ENCODE measurements around the gene HSP90AB1. TPM values are rescaled to one million over a fixed set of nuclear protein-coding genes. Genes with fewer than 3 reads are reported as not detected.

The HSP90AB1 gene
- total RNA-seq, 1 experiment from 2014 or later = 1,986 TPM

- H3K27me3 ChIP-seq (ENCODE audit: insufficient read depth, low read length) = no peaks in the 10 kb centered on the region
- H3K79me2 ChIP-seq (ENCODE audit: insufficient read depth, low read length) = no peaks in the 10 kb centered on the region
- DNase-seq = no peak
- no peak overlapping the region for H3K4me2 ChIP-seq (ENCODE audit: insufficient read depth, insufficient read length, low read length)
- no peaks in the 10 kb centered on the region for H3K9me3 Mint-ChIP-seq
- no peaks in the 10 kb centered on the region for H3K23me2 ChIP-seq (ENCODE audit: insufficient read length, low read depth, low read length, poor library complexity, severe bottlenecking)
- no peak overlapping the region for H3K27ac ChIP-seq (ENCODE audit: insufficient read length, low read depth, low read length)
- H3K4me1 Mint-ChIP-seq = peaks cover 5% of the 10 kb centered on the region in 2 experiments
- no peak overlapping the region for H3K4me3 Mint-ChIP-seq
- peaks cover 3% of the 10 kb centered on the region for H4K20me1 ChIP-seq (ENCODE audit: control insufficient read depth, insufficient read depth, insufficient read length)
- no peak overlapping the region for H2BK12ac ChIP-seq (ENCODE audit: insufficient read length, low read depth, low read length)
- H3K27ac Mint-ChIP-seq = peak overlapping the region in 2 of 3 experiments; percentile 4 to 22; a peak in 2 of 7 replicates
- no peak overlapping the region for H3K18ac ChIP-seq (ENCODE audit: insufficient read length, low read depth, low read length)
- no CpG with 5 or more reads among the region's 7 CpGs for WGBS (ENCODE audit: extremely low coverage, insufficient read length, low lambda C conversion rate)
- H3K4ac ChIP-seq (ENCODE audit: low read depth, low read length) = no peak overlapping the region
- no peak overlapping the region for H3K23ac ChIP-seq (ENCODE audit: insufficient read length, low read depth, low read length)
- no peak overlapping the region for H4K91ac ChIP-seq (ENCODE audit: insufficient read length, low read depth, low read length)
- H3K56ac ChIP-seq (ENCODE audit: insufficient read length, low read depth, low read length) = no peak overlapping the region
- no peak overlapping the region for H3K9ac ChIP-seq (ENCODE audit: extremely low read depth, insufficient read length, low read length)
- no peak overlapping the region for H4K8ac ChIP-seq (replicated peaks; ENCODE audit: insufficient read length, low read depth, low read length)
- no peak for TF ChIP-seq CTCF (conservative IDR thresholded peaks at IDR 0.05)
- H3K4me1 ChIP-seq (ENCODE audit: insufficient read depth, low read length) = no peaks in the 10 kb centered on the region; the same call in 1 of the 2 replicates
- no peak overlapping the region for H2BK15ac ChIP-seq (ENCODE audit: low read depth, low read length)
- H3K36me3 Mint-ChIP-seq (ENCODE audit: insufficient read depth in 1 of 3, low read depth in 3 of 3) = no peaks in the 10 kb centered on the region; a peak in 1 of 7 replicates
- H2BK20ac ChIP-seq (ENCODE audit: low read depth, low read length, poor library complexity, severe bottlenecking) = no peak overlapping the region
- H4K5ac ChIP-seq (ENCODE audit: insufficient read length, low read depth, low read length) = no peak overlapping the region
- no peak overlapping the region for H3K14ac ChIP-seq (ENCODE audit: insufficient read depth, low read length)
- no peaks in the 10 kb centered on the region for H3K9me3 ChIP-seq (ENCODE audit: control insufficient read depth, low read depth, low read length)
- H2BK120ac ChIP-seq (ENCODE audit: low read depth, low read length, poor library complexity, severe bottlenecking) = no peak overlapping the region
- H3K27me3 Mint-ChIP-seq (ENCODE audit: low read depth) = peaks cover 17% of the 10 kb centered on the region
- H2AK5ac ChIP-seq (ENCODE audit: insufficient read length, low read length) = no peak overlapping the region
- no peak overlapping the region for H2BK5ac ChIP-seq (ENCODE audit: insufficient read length, low read length)
- no peaks in the 10 kb centered on the region for H3K79me1 ChIP-seq (ENCODE audit: insufficient read depth, low read depth, low read length, poor library complexity, severe bottlenecking)
- no peak overlapping the region for H2AFZ ChIP-seq (ENCODE audit: low read length)
- no peak overlapping the region for H3T11ph ChIP-seq (ENCODE audit: low read length)
These were observed 30.9 kb downstream of the HSP90AB1 start for GRCh38 chr6:44277763-44278162.
